ENCODE measurements around the gene SORBS2. TPM values are rescaled to one million over a fixed set of nuclear protein-coding genes. Genes with fewer than 3 reads are reported as not detected.

SORBS2 gene
- total and polyA plus RNA-seq, 4 experiments from 2014 or later: not detected

DNA sequence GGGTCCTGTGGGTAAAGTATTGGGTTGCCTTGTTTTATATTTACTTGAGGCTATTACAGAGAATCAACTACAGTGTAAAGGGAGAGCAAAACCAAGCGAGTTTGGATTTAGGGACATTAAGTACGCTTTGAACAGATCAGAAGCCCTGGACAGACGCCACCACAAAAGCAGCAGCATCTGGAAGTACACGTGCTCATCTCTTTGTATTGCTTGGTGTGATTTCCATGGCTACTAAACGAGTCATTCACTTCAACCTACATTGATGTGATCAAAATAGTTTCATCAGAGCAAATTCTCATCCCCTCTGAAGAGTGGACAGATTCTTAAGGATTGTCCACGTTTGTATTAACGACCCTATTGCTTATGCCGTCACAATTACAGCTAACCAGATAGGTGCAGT, 85.1 kb downstream of the SORBS2 start:
- H3K4me1 ChIP-seq (ENCODE audit: insufficient read depth, low read length): no peaks in the 10 kb centered on the region
- Mint-ChIP-seq H3K27ac (no peak overlapping the region), H3K4me3 (no peak overlapping the region), H3K27me3 (peaks cover 3 to 8% of the 10 kb centered on the region in 2 donors), H3K4me1 (no peaks in the 10 kb centered on the region), H3K36me3 (no peaks in the 10 kb centered on the region), H3K9me3 (peaks cover 0 to under 1% (median 0%) of the 10 kb centered on the region in 8 donors)
- ChIA-PET CTCF (ENCODE audit: partially characterized antibody) (no interaction called here), POLR2A (ENCODE audit: partially characterized antibody) (no interaction called here)
- H3K4me3 ChIP-seq (ENCODE audit: low read length in 2 of 2): no peak overlapping the region
- H3K27me3 ChIP-seq (ENCODE audit: insufficient read depth, low read length): no peaks in the 10 kb centered on the region
- no peaks in the 10 kb centered on the region for H3K9me3 ChIP-seq (ENCODE audit: control insufficient read depth in 1 of 2, low read length in 2 of 2)
- DNase-seq: no peak
- intact Hi-C loops (cut with micrococcal nuclease): no loop called here
- H3K36me3 ChIP-seq (ENCODE audit: insufficient read depth, low read length): no peaks in the 10 kb centered on the region
- H3K27ac ChIP-seq (ENCODE audit: low read depth, low read length): no peak overlapping the region

DNA sequence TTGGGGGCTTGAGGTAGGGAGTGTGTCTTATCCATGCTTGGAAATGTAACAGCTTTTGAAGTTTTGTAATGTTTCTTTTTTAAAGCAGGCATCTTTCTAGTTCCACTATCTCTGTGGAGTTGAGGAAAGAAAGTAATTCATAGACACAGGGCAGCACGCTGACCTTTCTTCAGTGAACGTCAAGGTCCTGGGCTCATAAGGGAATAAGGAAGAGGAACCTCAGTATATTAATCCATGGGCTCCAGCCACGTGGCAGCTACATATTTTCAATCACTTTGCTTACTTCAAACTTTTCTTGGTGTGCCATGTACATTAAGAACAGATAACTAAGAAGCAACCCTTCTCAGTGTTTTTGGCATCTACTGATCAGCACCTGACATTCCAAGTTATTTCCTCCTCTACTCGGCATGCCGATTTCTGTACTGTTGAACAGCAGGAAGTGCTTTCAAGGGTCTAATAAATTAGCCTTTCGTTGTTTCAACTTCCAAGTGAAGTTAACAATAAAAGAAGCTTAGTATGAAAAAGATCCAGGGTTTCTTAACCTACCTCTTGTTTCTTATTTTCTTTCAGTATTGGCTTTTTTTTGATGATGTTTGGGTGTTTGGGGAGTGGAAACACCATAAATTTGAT, 88.2 kb downstream of the SORBS2 start:
- H3K27ac Mint-ChIP-seq: no peak overlapping the region

DNA sequence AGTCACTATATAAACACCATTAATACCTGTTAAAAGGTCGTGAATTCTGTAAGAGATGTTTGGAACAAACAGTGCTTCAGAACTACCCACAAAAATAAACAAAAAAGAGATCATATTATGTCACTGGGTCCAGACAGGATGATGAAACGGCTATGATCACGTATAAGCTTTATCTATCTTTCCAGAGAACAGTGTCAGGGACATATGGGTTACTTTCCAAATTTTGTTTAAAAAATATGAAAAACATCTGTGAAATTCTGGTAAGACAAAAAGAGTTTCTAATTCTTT, 90.0 kb downstream of the SORBS2 start:
- no peak overlapping the region for H3K27ac ChIP-seq (ENCODE audit: low read depth, low read length)
- CTCF ChIA-PET (ENCODE audit: partially characterized antibody): no interaction called here
- no peak overlapping the region for H3K27ac Mint-ChIP-seq
- H3K9me3 ChIP-seq (ENCODE audit: control insufficient read depth in 1 of 2, low read length in 2 of 2): no peaks in the 10 kb centered on the region
- intact Hi-C loops (cut with micrococcal nuclease): no loop called here
- no peak overlapping the region for H3K4me3 Mint-ChIP-seq
- no peaks in the 10 kb centered on the region for H3K36me3 ChIP-seq (ENCODE audit: insufficient read depth, low read length)
- no peaks in the 10 kb centered on the region for H3K4me1 Mint-ChIP-seq
- no peaks in the 10 kb centered on the region for H3K27me3 ChIP-seq (ENCODE audit: insufficient read depth, low read length)
- peaks cover 3% of the 10 kb centered on the region in 2 donors for H3K27me3 Mint-ChIP-seq
- H3K36me3 Mint-ChIP-seq: no peaks in the 10 kb centered on the region
- H3K4me3 ChIP-seq (ENCODE audit: low read length in 2 of 2): no peak overlapping the region
- no peak for DNase-seq
- H3K9me3 Mint-ChIP-seq: no peaks in the 10 kb centered on the region
- POLR2A ChIA-PET (ENCODE audit: partially characterized antibody): no interaction called here
- no peaks in the 10 kb centered on the region for H3K4me1 ChIP-seq (ENCODE audit: insufficient read depth, low read length)

More for the DNA sequence above, 88.2 kb downstream of the SORBS2 start:
- Histone ChIP-seq H3K27ac (ENCODE audit: low read depth, low read length) (no peak overlapping the region), H3K9me3 (ENCODE audit: control insufficient read depth in 1 of 2, low read length in 2 of 2) (no peaks in the 10 kb centered on the region), H3K4me1 (ENCODE audit: insufficient read depth, low read length) (no peaks in the 10 kb centered on the region), H3K27me3 (ENCODE audit: insufficient read depth, low read length) (no peaks in the 10 kb centered on the region), H3K4me3 (ENCODE audit: low read length in 2 of 2) (no peak overlapping the region), H3K36me3 (ENCODE audit: insufficient read depth, low read length) (no peaks in the 10 kb centered on the region)
- Mint-ChIP-seq H3K9me3 (no peaks in the 10 kb centered on the region), H3K4me1 (no peaks in the 10 kb centered on the region), H3K36me3 (no peaks in the 10 kb centered on the region), H3K4me3 (no peak overlapping the region), H3K27me3 (peaks cover 3 to 7% of the 10 kb centered on the region in 2 donors)
- POLR2A ChIA-PET (ENCODE audit: partially characterized antibody): no interaction called here
- no peak for DNase-seq
- CTCF ChIA-PET (ENCODE audit: partially characterized antibody): no interaction called here
- intact Hi-C loops (cut with micrococcal nuclease): no loop called here

DNA sequence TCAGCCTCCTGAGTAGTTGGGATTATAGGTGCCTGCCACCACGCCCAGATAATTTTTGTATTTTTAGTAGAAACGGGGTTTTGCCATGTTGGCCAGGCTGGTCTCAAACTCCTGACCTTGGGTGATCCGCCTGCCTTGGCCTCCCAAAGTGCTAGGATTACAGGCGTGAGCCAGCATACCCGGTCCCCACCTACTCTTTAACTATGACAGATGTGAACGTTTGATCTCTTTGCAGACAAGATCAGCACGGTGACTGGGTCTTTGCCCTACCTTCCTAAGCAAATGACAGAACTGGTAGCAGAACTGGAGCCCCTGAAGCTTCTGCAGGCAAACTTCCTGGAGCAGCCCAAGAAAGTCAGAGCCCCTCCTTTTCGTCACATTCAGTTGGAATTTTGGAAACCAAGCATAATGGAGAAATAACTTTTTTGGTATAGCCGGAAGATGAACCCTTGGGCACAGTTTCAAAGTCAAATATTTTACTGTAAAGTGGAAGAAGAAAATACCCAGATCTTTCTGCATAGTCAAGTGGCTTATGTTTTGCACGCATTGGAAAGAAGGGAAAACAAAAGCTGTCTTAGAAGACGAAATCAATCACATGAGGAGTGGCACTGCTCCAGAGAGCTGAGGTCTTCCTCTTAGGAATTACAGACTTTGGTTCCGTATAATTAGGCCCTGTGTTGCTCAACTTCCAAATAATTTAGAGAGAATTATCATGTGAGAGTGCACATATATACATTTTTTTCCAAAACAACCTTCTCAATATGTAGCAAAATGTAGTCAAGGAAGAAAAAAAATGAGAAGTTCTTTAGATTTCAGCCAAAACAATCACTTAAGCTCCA, 90.6 kb downstream of the SORBS2 start:
- intact Hi-C loops (cut with micrococcal nuclease): no loop called here
- Mint-ChIP-seq H3K9me3 (no peaks in the 10 kb centered on the region), H3K4me3 (no peak overlapping the region), H3K4me1 (no peaks in the 10 kb centered on the region), H3K27ac (no peak overlapping the region), H3K27me3 (peaks cover 0 to 3% of the 10 kb centered on the region in 2 donors), H3K36me3 (no peaks in the 10 kb centered on the region)
- ChIA-PET CTCF (ENCODE audit: partially characterized antibody) (no interaction called here), POLR2A (ENCODE audit: partially characterized antibody) (no interaction called here)
- Histone ChIP-seq H3K27ac (ENCODE audit: low read depth, low read length) (no peak overlapping the region), H3K4me1 (ENCODE audit: insufficient read depth, low read length) (no peaks in the 10 kb centered on the region), H3K4me3 (ENCODE audit: low read length in 2 of 2) (no peak overlapping the region), H3K9me3 (ENCODE audit: control insufficient read depth in 1 of 2, low read length in 2 of 2) (no peaks in the 10 kb centered on the region), H3K27me3 (ENCODE audit: insufficient read depth, low read length) (no peaks in the 10 kb centered on the region), H3K36me3 (ENCODE audit: insufficient read depth, low read length) (no peaks in the 10 kb centered on the region)
- DNase-seq: no peak

DNA sequence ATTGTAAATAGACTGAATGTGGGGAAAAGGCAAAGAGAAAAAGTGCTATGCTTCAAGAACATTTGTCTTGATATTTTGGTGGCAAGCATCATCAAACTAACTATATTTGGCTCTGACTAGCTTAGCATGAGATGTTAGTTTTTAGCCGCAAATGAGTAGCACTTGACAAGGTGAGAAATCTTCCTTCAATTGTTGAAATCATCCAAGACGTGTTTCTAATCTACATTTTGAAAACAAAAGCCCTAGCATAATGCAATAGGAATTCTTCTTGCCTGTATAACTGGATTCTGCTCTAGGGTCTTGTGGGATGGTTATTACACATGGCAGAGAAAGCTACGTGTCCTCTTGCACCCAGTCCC, 92.5 kb downstream of the SORBS2 start:
- Mint-ChIP-seq H3K4me1 (no peaks in the 10 kb centered on the region), H3K27me3 (peaks cover 0 to under 1% of the 10 kb centered on the region in 2 donors), H3K27ac (no peak overlapping the region), H3K9me3 (no peaks in the 10 kb centered on the region), H3K36me3 (no peaks in the 10 kb centered on the region), H3K4me3 (no peak overlapping the region)
- POLR2A ChIA-PET (ENCODE audit: partially characterized antibody): no interaction called here
- CTCF ChIA-PET (ENCODE audit: partially characterized antibody): no interaction called here
- intact Hi-C loops (cut with micrococcal nuclease): no loop called here
- Histone ChIP-seq H3K27me3 (ENCODE audit: insufficient read depth, low read length) (no peaks in the 10 kb centered on the region), H3K9me3 (ENCODE audit: control insufficient read depth in 1 of 2, low read length in 2 of 2) (no peaks in the 10 kb centered on the region), H3K4me3 (ENCODE audit: low read length in 2 of 2) (no peak overlapping the region), H3K4me1 (ENCODE audit: insufficient read depth, low read length) (no peaks in the 10 kb centered on the region), H3K36me3 (ENCODE audit: insufficient read depth, low read length) (no peaks in the 10 kb centered on the region), H3K27ac (ENCODE audit: low read depth, low read length) (no peak overlapping the region)
- DNase-seq: no peak

DNA sequence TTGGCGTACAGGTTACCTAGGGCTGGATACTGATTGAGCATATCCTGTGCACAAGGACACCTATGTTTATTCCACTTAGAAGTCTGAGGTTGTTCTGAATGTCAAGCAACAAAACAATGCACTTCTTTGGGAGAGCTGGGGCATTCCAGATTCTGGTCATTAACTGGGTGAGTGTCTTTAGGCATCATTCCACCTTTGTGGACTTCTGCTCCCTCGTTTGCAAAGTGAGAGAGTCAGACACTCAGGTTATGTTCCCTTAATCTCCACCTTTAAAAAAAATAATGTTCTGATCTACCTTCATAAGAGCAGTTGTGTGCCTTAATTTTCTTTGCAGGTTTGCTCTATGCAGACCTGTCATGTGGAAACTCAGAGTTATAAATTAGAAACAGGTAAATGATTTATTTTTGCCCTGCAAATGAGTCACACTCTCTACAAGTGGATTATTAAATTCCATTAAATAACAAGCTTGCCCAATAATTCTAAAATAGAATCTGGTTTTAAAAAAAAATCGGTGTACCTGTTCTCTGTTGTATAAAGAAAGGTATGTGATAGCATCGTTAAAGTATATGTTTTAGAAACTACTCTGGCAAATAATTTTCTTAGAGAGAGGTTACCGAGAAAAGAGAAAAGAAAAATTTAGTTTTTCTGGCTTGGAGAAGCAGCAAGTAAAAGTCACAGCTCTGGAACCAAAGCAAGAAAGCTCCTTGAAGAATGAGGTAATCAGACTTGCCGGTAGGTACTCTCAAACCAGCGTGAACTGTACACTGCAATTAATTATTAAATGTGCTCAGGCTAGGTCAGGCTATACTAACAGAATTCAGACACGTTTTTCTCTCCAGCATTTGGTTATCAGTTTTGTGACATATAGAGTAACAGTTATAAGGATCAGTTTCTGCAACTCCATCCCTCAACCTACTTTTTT, 93.2 kb downstream of the SORBS2 start:
- intact Hi-C loops (cut with micrococcal nuclease): no loop called here
- H3K36me3 ChIP-seq (ENCODE audit: insufficient read depth, low read length): no peaks in the 10 kb centered on the region
- Mint-ChIP-seq H3K27ac (no peak overlapping the region), H3K36me3 (no peaks in the 10 kb centered on the region), H3K4me3 (no peak overlapping the region), H3K9me3 (no peaks in the 10 kb centered on the region), H3K4me1 (no peaks in the 10 kb centered on the region), H3K27me3 (peaks cover 0 to 4% of the 10 kb centered on the region in 2 donors)
- no peaks in the 10 kb centered on the region for H3K4me1 ChIP-seq (ENCODE audit: insufficient read depth, low read length)
- no peak for DNase-seq
- no peaks in the 10 kb centered on the region for H3K9me3 ChIP-seq (ENCODE audit: control insufficient read depth in 1 of 2, low read length in 2 of 2)
- H3K4me3 ChIP-seq (ENCODE audit: low read length in 2 of 2): no peak overlapping the region
- no peak overlapping the region for H3K27ac ChIP-seq (ENCODE audit: low read depth, low read length)
- POLR2A ChIA-PET (ENCODE audit: partially characterized antibody): no interaction called here
- CTCF ChIA-PET (ENCODE audit: partially characterized antibody): no interaction called here
- H3K27me3 ChIP-seq (ENCODE audit: insufficient read depth, low read length): no peaks in the 10 kb centered on the region

DNA sequence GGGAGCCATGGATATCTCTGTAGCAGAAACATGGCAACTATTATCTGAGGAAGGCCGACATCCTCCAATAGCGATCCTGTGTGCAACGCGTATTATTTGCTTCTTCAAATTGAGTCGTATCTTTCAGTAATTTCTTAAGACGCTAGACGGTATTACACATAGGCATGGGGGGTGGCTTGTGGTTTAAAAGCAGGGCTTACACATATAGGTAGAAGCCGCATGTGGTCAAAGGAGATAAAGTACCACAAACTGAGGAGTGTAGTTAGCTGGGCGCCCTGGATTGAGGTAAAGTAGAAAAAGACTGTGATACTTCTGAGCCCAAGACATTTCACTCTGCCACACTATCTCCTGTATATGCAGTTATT, 94.6 kb downstream of the SORBS2 start:
- ChIA-PET CTCF (ENCODE audit: partially characterized antibody) (no interaction called here), POLR2A (ENCODE audit: partially characterized antibody) (no interaction called here)
- Histone ChIP-seq H3K36me3 (ENCODE audit: insufficient read depth, low read length) (no peaks in the 10 kb centered on the region), H3K9me3 (ENCODE audit: control insufficient read depth in 1 of 2, low read length in 2 of 2) (no peaks in the 10 kb centered on the region), H3K4me1 (ENCODE audit: insufficient read depth, low read length) (no peaks in the 10 kb centered on the region), H3K4me3 (ENCODE audit: low read length in 2 of 2) (no peak overlapping the region), H3K27ac (ENCODE audit: low read depth, low read length) (no peak overlapping the region), H3K27me3 (ENCODE audit: insufficient read depth, low read length) (no peaks in the 10 kb centered on the region)
- DNase-seq: no peak
- intact Hi-C loops (cut with micrococcal nuclease): no loop called here
- H3K36me3 Mint-ChIP-seq: no peaks in the 10 kb centered on the region
- peaks cover 0 to 2% (median 0%) of the 10 kb centered on the region in 8 donors for H3K9me3 Mint-ChIP-seq
- no peaks in the 10 kb centered on the region for H3K4me1 Mint-ChIP-seq
- H3K4me3 Mint-ChIP-seq: no peak overlapping the region
- no peak overlapping the region for H3K27ac Mint-ChIP-seq
- H3K27me3 Mint-ChIP-seq: peaks cover 4% of the 10 kb centered on the region in 2 donors

All from CD4-positive, alpha-beta memory T cell (primary cell).